ENCODE data around the gene RBM47.

GRCh38 chr4:40524366-40525041, 105.2 kb downstream of the RBM47 start:
- no peak for TF ChIP-seq POLR2AphosphoS5 (IDR thresholded peaks at IDR 0.05; ENCODE audit: insufficient read depth in 1 of 2, low read depth in 1 of 2)
- no peak for TF ChIP-seq CTCF (IDR thresholded peaks at IDR 0.05)

Data from vagina (tissue), 2 donors.